Esophagus muscularis mucosa (tissue), 4 donors: Measurements from ENCODE around the gene GJB3. TPM values are rescaled to one million over a fixed set of nuclear protein-coding genes. Genes with fewer than 3 reads are reported as not detected.

ENCODE experiments used
- DNase-seq: peaks from one replicate; pipeline ENCODE4 v3.0.0-alpha.2; 2017; ENCODE audit errors: extremely low spot score
- H3K27ac ChIP-seq, 4 donors: fragments of 200-600 bp; sonication (generic); replicated peaks in 1 of 4; 1 replicate in 3 of 4; 2 replicates in 1 of 4; pipeline ENCODE4 v1.5.1; 2016 to 2019; ENCODE audit warnings: mild to moderate bottlenecking in 1 of 4
- H3K27me3 ChIP-seq, 4 donors: fragments of 200-600 bp; sonication (generic); one replicate each; pipeline versions ENCODE4 v1.5.1 to v1.6.0; 2016 to 2019
- H3K36me3 ChIP-seq, 4 donors: fragments of 200-600 bp; sonication (generic); one replicate each; pipeline ENCODE4 v1.5.1; 2016 to 2019
- H3K4me1 ChIP-seq, 4 donors: fragments of 200-600 bp; sonication (generic); one replicate each; pipeline ENCODE4 v1.5.1; 2016 to 2019
- H3K4me3 ChIP-seq, 4 donors: fragments of 200-600 bp; sonication (generic); 1 replicate in 2 of 4; 2 replicates in 2 of 4; pipeline ENCODE4 v1.5.1; 2016 to 2019; ENCODE audit warnings: mild to moderate bottlenecking in 4 of 4, moderate library complexity in 1 of 4
- H3K9me3 ChIP-seq, 4 donors: fragments of 200-600 bp; sonication (generic); 1 replicate in 3 of 4; 2 replicates in 1 of 4; pipeline ENCODE4 v1.5.1; 2016 to 2019
- EP300 ChIP-seq: sonication (generic); formaldehyde crosslinking; IDR thresholded peaks from one replicate; pipeline ENCODE4 v1.6.1; 2017; ENCODE audit warnings: antibody characterized with exemption
- POLR2A ChIP-seq: fragments of 450-650 bp; IDR thresholded peaks from one replicate; pipeline ENCODE4 v1.6.1; 2017; ENCODE audit warnings: antibody characterized with exemption, moderate library complexity, mild to moderate bottlenecking, low read depth
- POLR2AphosphoS5 ChIP-seq, 2 donors: sonication (generic); formaldehyde crosslinking; IDR thresholded peaks; one replicate each; pipeline ENCODE4 v1.6.1; 2017; ENCODE audit warnings: antibody characterized with exemption in 2 of 2
- WGBS: methylation state at CpG from one replicate; pipeline ENCODE4 v1.1.5; 2018; 5-methylcytosine and 5-hydroxymethylcytosine counted together
- intact Hi-C: fragments of 100-400 bp; cut with DNase I; formaldehyde crosslinking; loops from one replicate; pipeline ENCODE4 v1.15.1; 2023
- total RNA-seq, 4 donors: library from RNA; depleted of rRNA; stranded (reverse); fragments of >200 nt; gene quantifications; one replicate each; pipeline versions ENCODE4 v1.1.0 to v1.2.1, GENCODE V29; 2016
- TF ChIP-seq, protein P1 (sequence below), 3 experiments: fragments of 200-600 bp in 2 of 3; fragments of 450-650 bp in 1 of 3; sonication (generic) in 2 of 3; IDR thresholded peaks; one replicate each; pipeline ENCODE4 v1.5.1; 2017 to 2019; ENCODE audit warnings: antibody characterized with exemption in 3 of 3, mild to moderate bottlenecking in 2 of 3, moderate library complexity in 1 of 3

Gene GJB3
- total RNA-seq, 4 donors from 2014 or later: not detected

GRCh38 chr1:34784751-34785221, 3.8 kb downstream of the GJB3 start:
- no peak for DNase-seq
- TF ChIP-seq POLR2AphosphoS5 (IDR thresholded peaks at IDR 0.05) (no peak), POLR2A (no peak), EP300 (no peak)
- TF ChIP-seq, protein P1, sequence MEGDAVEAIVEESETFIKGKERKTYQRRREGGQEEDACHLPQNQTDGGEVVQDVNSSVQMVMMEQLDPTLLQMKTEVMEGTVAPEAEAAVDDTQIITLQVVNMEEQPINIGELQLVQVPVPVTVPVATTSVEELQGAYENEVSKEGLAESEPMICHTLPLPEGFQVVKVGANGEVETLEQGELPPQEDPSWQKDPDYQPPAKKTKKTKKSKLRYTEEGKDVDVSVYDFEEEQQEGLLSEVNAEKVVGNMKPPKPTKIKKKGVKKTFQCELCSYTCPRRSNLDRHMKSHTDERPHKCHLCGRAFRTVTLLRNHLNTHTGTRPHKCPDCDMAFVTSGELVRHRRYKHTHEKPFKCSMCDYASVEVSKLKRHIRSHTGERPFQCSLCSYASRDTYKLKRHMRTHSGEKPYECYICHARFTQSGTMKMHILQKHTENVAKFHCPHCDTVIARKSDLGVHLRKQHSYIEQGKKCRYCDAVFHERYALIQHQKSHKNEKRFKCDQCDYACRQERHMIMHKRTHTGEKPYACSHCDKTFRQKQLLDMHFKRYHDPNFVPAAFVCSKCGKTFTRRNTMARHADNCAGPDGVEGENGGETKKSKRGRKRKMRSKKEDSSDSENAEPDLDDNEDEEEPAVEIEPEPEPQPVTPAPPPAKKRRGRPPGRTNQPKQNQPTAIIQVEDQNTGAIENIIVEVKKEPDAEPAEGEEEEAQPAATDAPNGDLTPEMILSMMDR (IDR thresholded peaks at IDR 0.05): no peak
- Histone ChIP-seq H3K4me3 (no peak overlapping the region), H3K27ac (no peak overlapping the region), H3K9me3 (peaks cover 0 to 6% (median 0%) of the 10 kb centered on the region in 4 donors), H3K36me3 (no peaks in the 10 kb centered on the region), H3K27me3 (peaks cover 0 to 41% (median 26%) of the 10 kb centered on the region in 4 donors), H3K4me1 (peaks cover 14 to 21% (median 17%) of the 10 kb centered on the region in 4 donors)
- WGBS: 89% methylated on average over 23 of the region's 28 CpGs
- intact Hi-C loops: loop anchor here (5.0 kb wide), 2 partner anchors 68 to 83 kb away; no protein-coding TSS in a partner anchor

DNA sequence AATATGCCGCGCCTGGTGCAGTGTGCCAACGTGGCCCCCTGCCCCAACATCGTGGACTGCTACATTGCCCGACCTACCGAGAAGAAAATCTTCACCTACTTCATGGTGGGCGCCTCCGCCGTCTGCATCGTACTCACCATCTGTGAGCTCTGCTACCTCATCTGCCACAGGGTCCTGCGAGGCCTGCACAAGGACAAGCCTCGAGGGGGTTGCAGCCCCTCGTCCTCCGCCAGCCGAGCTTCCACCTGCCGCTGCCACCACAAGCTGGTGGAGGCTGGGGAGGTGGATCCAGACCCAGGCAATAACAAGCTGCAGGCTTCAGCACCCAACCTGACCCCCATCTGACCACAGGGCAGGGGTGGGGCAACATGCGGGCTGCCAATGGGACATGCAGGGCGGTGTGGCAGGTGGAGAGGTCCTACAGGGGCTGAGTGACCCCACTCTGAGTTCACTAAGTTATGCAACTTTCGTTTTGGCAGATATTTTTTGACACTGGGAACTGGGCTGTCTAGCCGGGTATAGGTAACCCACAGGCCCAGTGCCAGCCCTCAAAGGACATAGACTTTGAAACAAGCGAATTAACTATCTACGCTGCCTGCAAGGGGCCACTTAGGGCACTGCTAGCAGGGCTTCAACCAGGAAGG, 4.3 kb downstream of the GJB3 start:
- intact Hi-C loops: loop anchor here (5.0 kb wide), 2 partner anchors 67 to 82 kb away; no protein-coding TSS in a partner anchor
- 91% methylated on average over 16 of the region's 22 CpGs for WGBS
- no peak for DNase-seq
- TF ChIP-seq, protein P1 (IDR thresholded peaks at IDR 0.05): no peak
- peaks cover 14 to 21% (median 17%) of the 10 kb centered on the region in 4 donors for H3K4me1 ChIP-seq
- no peak overlapping the region for H3K4me3 ChIP-seq
- H3K9me3 ChIP-seq: peaks cover 0 to 6% (median 0%) of the 10 kb centered on the region in 4 donors
- no peak overlapping the region for H3K27ac ChIP-seq
- no peaks in the 10 kb centered on the region for H3K36me3 ChIP-seq
- H3K27me3 ChIP-seq: peaks cover 0 to 36% (median 24%) of the 10 kb centered on the region in 4 donors

DNA sequence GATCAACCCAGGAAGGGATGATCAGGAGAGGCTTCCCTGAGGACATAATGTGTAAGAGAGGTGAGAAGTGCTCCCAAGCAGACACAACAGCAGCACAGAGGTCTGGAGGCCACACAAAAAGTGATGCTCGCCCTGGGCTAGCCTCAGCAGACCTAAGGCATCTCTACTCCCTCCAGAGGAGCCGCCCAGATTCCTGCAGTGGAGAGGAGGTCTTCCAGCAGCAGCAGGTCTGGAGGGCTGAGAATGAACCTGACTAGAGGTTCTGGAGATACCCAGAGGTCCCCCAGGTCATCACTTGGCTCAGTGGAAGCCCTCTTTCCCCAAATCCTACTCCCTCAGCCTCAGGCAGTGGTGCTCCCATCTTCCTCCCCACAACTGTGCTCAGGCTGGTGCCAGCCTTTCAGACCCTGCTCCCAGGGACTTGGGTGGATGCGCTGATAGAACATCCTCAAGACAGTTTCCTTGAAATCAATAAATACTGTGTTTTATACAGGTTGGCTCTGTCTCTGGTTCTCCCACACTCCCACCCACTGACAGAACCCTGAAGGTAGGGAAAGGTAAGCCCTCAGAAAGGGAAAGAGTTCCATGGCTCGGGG, 5.0 kb downstream of the GJB3 start:
- peaks cover 0 to 6% (median 0%) of the 10 kb centered on the region in 4 donors for H3K9me3 ChIP-seq
- TF ChIP-seq, protein P1 (IDR thresholded peaks at IDR 0.05): no peak
- no peak for TF ChIP-seq EP300
- no peak for TF ChIP-seq POLR2A
- no peak for TF ChIP-seq POLR2AphosphoS5 (IDR thresholded peaks at IDR 0.05)
- no peak for DNase-seq
- H3K27me3 ChIP-seq: peaks cover 0 to 36% (median 18%) of the 10 kb centered on the region in 4 donors
- no peaks in the 10 kb centered on the region for H3K36me3 ChIP-seq
- 58% methylated on average over 3 of the region's 4 CpGs for WGBS
- intact Hi-C loops: loop anchor here (5.0 kb wide), 2 partner anchors 66 to 81 kb away; no protein-coding TSS in a partner anchor
- no peak overlapping the region for H3K4me3 ChIP-seq
- H3K4me1 ChIP-seq: peaks cover 11 to 18% (median 15%) of the 10 kb centered on the region in 4 donors
- H3K27ac ChIP-seq: no peak overlapping the region

- Histone ChIP-seq H3K36me3 (no peaks in the 10 kb centered on the region), H3K4me1 (peaks cover 4 to 10% (median 8%) of the 10 kb centered on the region in 4 donors), H3K4me3 (no peak overlapping the region), H3K9me3 (peaks cover 0 to 6% (median 0%) of the 10 kb centered on the region in 4 donors), H3K27ac (no peak overlapping the region), H3K27me3 (peaks cover 0 to 33% (median 11%) of the 10 kb centered on the region in 4 donors)
- 57% methylated on average over 14 of the region's 14 CpGs for WGBS
- DNase-seq: no peak
- intact Hi-C loops: loop anchor here (5.0 kb wide), 2 partner anchors 66 to 81 kb away; no protein-coding TSS in a partner anchor
- peak in 1 of 2 donors; percentile 17 for TF ChIP-seq POLR2AphosphoS5 (IDR thresholded peaks at IDR 0.05)
- no peak for TF ChIP-seq POLR2A
- no peak for TF ChIP-seq EP300
- TF ChIP-seq, protein P1 (IDR thresholded peaks at IDR 0.05): peak; percentile 59 to 80 (median 63)
Measured at GRCh38 chr1:34786521-34787325, 5.7 kb downstream of the GJB3 start.
